ENCODE data around the gene PLET1.

- TF ChIP-seq RXRA (IDR thresholded peaks at IDR 0.05) (no peak), CTCF (IDR thresholded peaks at IDR 0.05; ENCODE audit: low read depth, low read length, missing input control) (no peak), TAF1 (conservative IDR thresholded peaks at IDR 0.05) (no peak), GABPA (IDR thresholded peaks at IDR 0.05 in 1 of 2, conservative IDR thresholded peaks at IDR 0.05 in 1 of 2) (no peak), HNF4A (conservative IDR thresholded peaks at IDR 0.05) (no peak), HNF4G (IDR thresholded peaks at IDR 0.05) (no peak), ATF3 (IDR thresholded peaks at IDR 0.05) (no peak), MAX (IDR thresholded peaks at IDR 0.05) (no peak), REST (IDR thresholded peaks at IDR 0.05) (no peak), NR2F2 (IDR thresholded peaks at IDR 0.05) (no peak)
Observed at GRCh38 chr11:112306230-112306629, 45.6 kb upstream of the PLET1 start.
